BJ (cell line): ENCODE results near the gene CARD9. TPM values are rescaled to one million over a fixed set of nuclear protein-coding genes. Genes with fewer than 3 reads are reported as not detected.

Experiments used
- CTCF ChIA-PET: fragments of 350-600 bp; formaldehyde crosslinking; extraction: SDS; loops from one replicate; lab custom pipeline; 2021; ENCODE audit warnings: antibody characterized with exemption, inconsistent platforms; lab: Yijun Ruan, JAX
- POLR2A ChIA-PET: fragments of 300-600 bp; sonication (Branson Sonifier 250); formaldehyde crosslinking; extraction: SDS; loops from one replicate; lab custom pipeline; 2021; ENCODE audit warnings: antibody characterized with exemption; lab: Charles Lee
- DNase-seq: peaks from one replicate; pipeline ENCODE4 v3.0.0-alpha.2; 2011; ENCODE audit warnings: low read depth
- H3K27me3 ChIP-seq: 2 replicates; pipeline ENCODE4 v1.6.0; 2011; ENCODE audit warnings: low read length; ENCODE audit not compliant: control insufficient read depth, insufficient read depth
- H3K36me3 ChIP-seq: 2 replicates; pipeline ENCODE4 v1.5.1; 2011; ENCODE audit warnings: low read length; ENCODE audit not compliant: control insufficient read depth, insufficient read depth
- H3K4me3 ChIP-seq: 2 replicates; pipeline ENCODE4 v1.5.1; 2011; ENCODE audit warnings: low read depth, mild to moderate bottlenecking, control low read depth, low read length
- CTCF ChIP-seq: IDR thresholded peaks from 2 replicates; pipeline ENCODE4 v1.5.1; 2011; ENCODE audit warnings: low read depth, mild to moderate bottlenecking, control low read depth, inconsistent platforms, low read length, moderate library complexity; ENCODE audit not compliant: insufficient read depth
- polyA plus RNA-seq: library from polyadenylated mRNA; depleted of rRNA; stranded (reverse); fragments of >200 nt; gene quantifications from 2 replicates; pipeline ENCODE4 v1.2.3, GENCODE V29; 2011

The CARD9 gene
- polyA plus RNA-seq, 1 experiment: 21.3 TPM

DNA sequence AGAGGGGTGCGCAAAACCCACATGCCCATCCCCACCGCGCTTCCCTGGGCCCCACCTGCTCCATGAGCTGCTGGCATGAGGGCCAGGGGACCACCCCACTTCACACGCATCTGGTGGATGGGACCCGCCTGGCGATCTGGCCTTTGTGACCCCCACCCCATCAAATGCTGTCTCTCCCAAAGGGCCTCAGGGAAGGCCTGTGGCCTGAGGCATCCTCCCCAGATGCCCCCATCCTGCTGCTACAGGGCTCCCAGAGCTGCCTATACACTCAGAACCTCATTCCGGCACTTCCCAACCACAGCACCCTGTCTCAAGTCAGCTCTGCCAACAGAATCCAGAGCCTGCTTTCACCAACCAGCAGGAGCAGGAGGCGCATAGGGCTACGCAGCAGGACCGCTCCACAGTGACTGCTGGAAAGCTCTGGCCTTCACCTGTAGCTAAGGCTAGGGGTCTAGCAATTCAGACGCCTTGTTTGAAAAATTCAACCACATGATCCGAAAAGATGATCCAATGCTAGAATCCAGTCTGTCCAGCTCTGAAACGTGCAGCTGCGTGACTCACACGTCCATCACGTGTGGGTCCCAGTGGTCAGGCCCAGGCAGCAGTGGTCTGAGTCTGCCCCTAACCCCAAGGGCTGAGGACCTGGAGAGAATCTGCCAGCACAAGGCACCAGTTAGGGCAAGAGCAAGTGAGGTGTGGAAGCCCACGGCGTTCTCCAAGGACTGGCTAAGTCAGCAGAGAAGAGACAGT is 27.9 kb upstream of the CARD9 start:
- Histone ChIP-seq H3K4me3 (no peak overlapping the region), H3K27me3 (no peaks in the 10 kb centered on the region), H3K36me3 (peaks cover 19% of the 10 kb centered on the region)
- CTCF ChIA-PET: interaction anchor here (0.8 to 6.5 kb wide), 16 partner anchors 9 to 89 kb away, joined by 3 to 84 read pairs (median 4); partner anchors contain the start of genes DNLZ, ENTR1 and PMPCA
- TF ChIP-seq CTCF: no peak
- POLR2A ChIA-PET: interaction anchor here (0.5 kb wide), 1 partner anchor 312 kb away, joined by 4 read pairs; no protein-coding TSS in a partner anchor
- DNase-seq: no peak

DNA sequence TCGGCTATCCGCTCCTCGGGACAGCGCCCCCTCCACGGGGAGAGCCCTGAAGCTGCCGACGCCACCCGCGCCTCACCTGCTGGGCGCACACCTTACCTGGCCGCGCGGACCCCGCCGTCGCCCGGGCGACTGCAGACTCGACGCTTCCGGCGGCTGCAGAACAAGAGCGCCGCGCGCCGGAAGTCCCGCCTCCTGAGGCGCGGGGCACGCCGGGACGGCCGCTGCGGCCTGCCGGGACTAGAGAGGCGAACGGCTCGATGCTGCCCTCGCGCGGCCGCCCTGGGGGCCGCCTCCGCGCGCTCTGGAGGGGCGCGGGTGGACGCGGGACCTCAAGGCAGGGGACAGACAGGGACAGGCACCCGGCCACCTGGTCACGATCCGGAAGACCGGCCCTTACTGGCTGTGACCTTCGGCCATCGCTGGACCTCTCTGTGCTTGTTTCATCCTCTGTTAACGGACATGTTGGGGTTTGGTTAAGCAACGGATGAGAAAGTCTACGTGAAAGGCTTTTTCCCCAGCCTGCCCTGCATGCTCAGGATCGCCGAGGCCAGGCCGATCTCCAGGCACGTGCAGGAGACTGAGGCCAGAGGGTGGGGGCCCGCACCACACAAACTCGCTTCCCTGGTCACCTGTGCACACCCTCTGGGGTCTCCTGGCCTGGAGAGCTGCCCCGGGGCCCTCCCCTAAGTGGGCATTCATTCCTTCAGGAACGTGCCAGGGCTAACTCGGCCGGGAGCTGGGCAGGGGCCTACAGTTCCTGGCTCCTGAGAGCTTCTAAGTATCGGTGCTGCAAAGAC is 26.8 kb upstream of the CARD9 start, which contains the start of gene SNAPC4:
Gene SNAPC4 (minus strand): TSS at position 133 of the 797 bp plus-strand sequence. CDS start 1,742 bp downstream, outside the sequence.
- TF ChIP-seq CTCF: peak; percentile 58
- H3K27me3 ChIP-seq: no peaks in the 10 kb centered on the region
- ChIA-PET CTCF (interaction anchor here (0.5 to 6.5 kb wide), 16 partner anchors 9 to 504 kb away, joined by 3 to 84 read pairs (median 4); partner anchors contain the start of genes DNLZ, ENTR1 and PMPCA), POLR2A (no interaction called here)
- H3K36me3 ChIP-seq: peaks cover 27% of the 10 kb centered on the region
- H3K4me3 ChIP-seq: peak within 1 kb of the TSS; percentile 59
- DNase-seq: peak; percentile 17

DNA sequence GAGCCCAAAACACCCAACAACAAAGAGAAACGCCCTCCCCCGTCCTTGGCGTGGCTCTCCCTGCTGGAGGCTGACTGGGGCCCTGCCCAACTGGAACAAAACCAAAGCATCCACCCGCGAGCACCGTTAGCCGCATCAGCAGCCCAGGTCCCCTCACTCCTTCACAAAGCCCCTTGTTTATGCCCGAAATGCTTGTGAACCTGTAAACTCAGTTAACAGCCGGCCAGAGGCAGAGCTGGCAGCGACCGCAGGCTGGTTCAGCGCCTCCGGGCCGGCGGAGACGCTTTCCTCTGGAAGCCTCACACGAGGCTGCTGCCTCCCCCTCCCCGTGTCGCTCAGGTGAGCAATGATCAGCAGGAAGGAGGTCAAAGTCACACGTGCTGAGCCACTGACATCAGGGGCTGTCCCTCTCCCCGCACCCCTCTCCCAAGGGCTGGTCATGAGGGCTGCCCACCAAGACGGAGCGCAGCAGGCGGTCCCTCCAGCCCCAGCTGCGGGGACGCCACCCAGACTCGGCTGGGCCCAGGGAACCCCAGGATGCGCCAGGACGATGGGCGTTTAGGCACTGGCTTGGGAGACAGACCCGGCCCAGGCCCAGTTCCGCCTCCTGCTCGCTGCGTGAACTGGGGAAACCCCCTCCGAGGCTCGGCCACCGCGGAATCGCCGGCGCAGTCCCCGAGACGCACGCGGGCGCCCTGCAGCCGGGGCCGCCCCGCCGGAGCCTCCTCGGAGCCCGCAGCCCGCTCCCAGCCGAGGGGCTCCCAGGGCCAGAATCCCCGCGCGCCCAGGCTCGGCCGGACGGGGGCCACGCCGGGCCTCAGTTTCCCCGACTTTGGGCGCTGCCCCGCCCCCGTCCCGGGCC is 25.9 kb upstream of the CARD9 start:
- TF ChIP-seq CTCF: no peak
- Histone ChIP-seq H3K4me3 (peak overlapping the region; percentile 59), H3K36me3 (peaks cover 31% of the 10 kb centered on the region), H3K27me3 (no peaks in the 10 kb centered on the region)
- ChIA-PET POLR2A (no interaction called here), CTCF (interaction anchor here (0.5 to 6.5 kb wide), 6 partner anchors 10 to 505 kb away, joined by 3 to 84 read pairs (median 6); no protein-coding TSS in a partner anchor)
- DNase-seq: no peak

DNA sequence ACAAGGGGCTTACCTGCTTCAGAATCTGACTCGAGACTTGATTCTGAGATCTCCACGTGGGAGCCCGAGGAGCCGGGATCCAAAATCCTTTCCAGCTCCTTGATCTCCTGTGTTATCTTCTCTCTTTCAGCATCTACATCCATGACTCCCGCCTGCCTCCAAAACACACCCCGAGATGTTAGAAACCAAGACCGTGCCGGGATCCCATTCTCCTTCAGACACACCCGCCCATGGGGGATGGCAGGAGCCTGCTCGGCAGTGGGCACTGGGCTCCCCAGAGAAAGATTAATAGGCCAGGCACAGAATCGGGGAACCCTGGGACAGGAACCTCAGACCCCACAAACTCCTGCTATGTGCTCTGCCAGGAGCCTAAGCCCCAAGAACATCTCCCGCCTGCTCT is 24.8 kb upstream of the CARD9 start:
- no peak for TF ChIP-seq CTCF
- Histone ChIP-seq H3K4me3 (no peak overlapping the region), H3K36me3 (peaks cover 38% of the 10 kb centered on the region), H3K27me3 (no peaks in the 10 kb centered on the region)
- DNase-seq: no peak
- CTCF ChIA-PET: interaction anchor here (1.4 to 6.5 kb wide), 4 partner anchors 53 to 92 kb away, joined by 3 to 84 read pairs (median 12); no protein-coding TSS in a partner anchor
- POLR2A ChIA-PET: no interaction called here
